Uterus (tissue), 2 donors: ENCODE data around the gene DDOST.

Source experiments
- CTCF ChIP-seq, 4 experiments: fragments of 200-600 bp in 2 of 4; fragments of 450-650 bp in 2 of 4; sonication (generic) in 2 of 4; IDR thresholded peaks; one replicate each; pipeline ENCODE4 v1.5.1; 2016 to 2019; ENCODE audit warnings: antibody characterized with exemption in 4 of 4, mild to moderate bottlenecking in 2 of 4, moderate library complexity in 1 of 4
- POLR2A ChIP-seq, 2 donors: fragments of 450-650 bp; IDR thresholded peaks; one replicate each; pipeline ENCODE4 v1.6.1; 2016; ENCODE audit warnings: antibody characterized with exemption in 2 of 2, mild to moderate bottlenecking in 1 of 2, moderate library complexity in 1 of 2

GRCh38 chr1:20661207-20662109 lies at the start of gene DDOST:
- TF ChIP-seq CTCF (IDR thresholded peaks at IDR 0.05) (peak; percentile 54 to 66 (median 60)), POLR2A (IDR thresholded peaks at IDR 0.05) (peak in 1 of 2 donors; percentile 27)
